Measurements from ENCODE around the gene RNF217.
"Not testable (repeated sequence)": the region's sequence is repeated elsewhere in the genome, so short reads cannot be mapped to it uniquely, and the experiment has no call there.

The RNF217 gene

DNA sequence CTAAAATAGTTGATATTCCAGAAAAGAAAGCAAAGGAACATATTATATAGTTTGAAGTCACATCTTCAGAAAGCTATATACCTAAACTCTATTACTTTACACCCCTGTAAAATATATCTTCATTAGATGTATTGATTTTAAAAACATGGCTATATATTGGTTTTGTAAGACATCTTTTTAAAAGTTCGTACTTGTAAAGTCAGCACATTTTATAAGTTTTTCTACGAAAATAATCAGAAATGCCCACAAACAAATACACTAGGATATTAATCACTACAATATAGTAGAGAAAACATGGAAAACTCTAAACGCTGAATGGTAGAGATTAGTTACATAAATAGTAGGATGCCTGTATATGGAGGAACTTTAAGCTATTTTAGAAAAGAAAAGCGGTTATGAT lies 52.9 kb downstream of the RNF217 start:
- DNase-seq (ENCODE audit: low read depth in 2 of 2) = no peak

DNA sequence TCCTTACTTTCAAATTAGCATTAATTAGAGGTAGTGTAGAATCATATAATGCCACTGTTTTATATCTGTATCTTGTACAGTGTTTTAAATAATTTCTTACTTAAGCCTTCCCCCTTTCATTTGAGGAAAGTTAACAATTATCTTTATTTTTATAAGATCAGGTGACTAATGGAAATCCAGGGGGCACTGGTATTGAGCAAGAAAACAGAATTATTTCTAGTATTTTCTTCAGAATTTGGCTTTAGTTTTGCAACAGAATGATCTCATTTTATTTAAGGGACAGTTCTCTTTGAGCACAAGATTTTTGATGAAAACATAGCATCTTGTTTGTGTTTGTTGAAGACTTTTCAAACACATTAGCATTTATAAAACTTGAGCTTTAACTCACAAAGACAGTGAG lies 55.9 kb downstream of the RNF217 start:
- no peak for DNase-seq (ENCODE audit: low read depth in 2 of 2)

DNA sequence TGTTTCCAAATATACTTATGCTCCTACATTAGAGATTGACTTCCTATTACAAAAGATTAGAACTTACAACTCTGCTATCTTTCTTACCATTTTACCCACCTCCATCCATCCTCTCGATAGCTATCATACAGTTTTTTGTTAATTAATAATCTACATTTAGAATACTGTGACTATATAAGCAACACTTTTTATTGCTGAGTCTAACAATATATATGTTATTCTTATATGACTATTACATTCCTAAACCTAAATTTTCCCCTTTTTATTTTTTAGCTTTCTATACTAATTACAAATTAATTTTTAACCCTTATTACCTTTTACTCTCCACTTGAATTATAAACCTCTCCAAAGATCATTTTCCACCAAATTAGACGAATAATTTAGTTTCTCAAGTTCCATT lies 57.0 kb downstream of the RNF217 start:
- no peak for DNase-seq (ENCODE audit: low read depth in 2 of 2)

DNA sequence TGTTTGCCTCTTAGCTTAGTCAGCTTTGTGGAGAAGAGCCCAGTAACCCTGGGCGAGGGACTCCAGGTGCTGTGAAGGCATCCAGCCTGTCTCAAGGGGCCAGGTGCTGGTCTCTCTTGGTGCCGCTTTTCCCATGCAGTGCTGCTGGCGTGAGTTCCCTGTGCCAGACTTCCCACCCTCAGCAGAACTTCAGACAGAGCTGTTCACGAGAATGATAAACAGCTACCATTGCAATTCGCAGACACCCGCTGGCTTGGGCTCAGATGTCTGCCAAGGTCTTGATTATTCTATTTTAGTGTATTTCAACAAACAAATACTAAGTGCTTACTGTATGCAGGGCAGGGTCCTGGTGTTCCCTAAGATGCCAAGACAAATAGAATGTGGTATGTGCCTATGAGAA lies 57.7 kb downstream of the RNF217 start:
- DNase-seq (ENCODE audit: low read depth in 2 of 2) = no peak

GRCh38 chr6:125020385-125020784 lies 58.1 kb downstream of the RNF217 start:
- DNase-seq (ENCODE audit: low read depth in 2 of 2) = no peak

GRCh38 chr6:125022391-125022989 lies 60.3 kb downstream of the RNF217 start:
- DNase-seq (ENCODE audit: low read depth in 2 of 2) = no peak

- DNase-seq (ENCODE audit: low read depth in 2 of 2) = no peak
These were observed 63.1 kb downstream of the RNF217 start for GRCh38 chr6:125025164-125025854.

GRCh38 chr6:125027287-125027686 lies 65.0 kb downstream of the RNF217 start:
- DNase-seq (ENCODE audit: low read depth in 2 of 2) = no peak

DNA sequence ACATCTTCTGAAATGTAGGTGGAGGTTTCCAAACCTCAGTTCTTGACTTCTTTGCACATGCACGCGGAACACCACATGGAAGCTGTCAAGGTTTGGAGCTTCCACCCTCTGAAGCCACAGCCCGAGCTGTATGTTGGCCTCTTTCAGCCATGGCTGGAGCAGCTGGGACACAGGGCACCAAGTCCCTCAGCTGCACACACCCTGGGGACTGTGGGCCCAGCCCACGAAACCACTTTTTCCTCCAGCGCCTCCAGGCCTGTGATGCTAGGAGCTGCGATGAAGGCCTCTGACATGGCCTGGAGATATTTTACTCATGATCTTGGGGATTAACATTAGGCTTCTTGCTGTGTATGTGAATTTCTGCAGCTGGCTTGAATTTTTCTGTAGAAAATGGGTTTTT lies 68.7 kb downstream of the RNF217 start:
- DNase-seq (ENCODE audit: low read depth in 2 of 2) = no peak

DNA sequence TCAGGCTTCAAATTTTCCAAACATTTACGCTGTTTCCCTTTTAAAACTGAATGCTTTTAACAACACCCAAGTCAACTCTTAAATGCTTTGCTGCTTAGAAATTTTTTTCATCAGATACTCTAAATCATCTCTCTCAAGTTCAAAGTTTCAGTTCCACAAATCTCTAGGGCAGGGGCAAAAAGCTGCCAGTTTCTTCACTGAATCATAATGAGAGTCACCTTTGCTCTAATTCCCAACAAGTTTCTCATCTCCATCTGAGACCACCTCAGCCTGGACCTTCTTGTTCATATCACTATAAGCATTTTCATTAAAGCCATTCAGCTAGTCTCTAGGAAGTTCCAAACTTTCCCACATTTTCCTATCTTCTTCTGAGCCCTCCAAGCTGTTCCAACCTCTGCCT lies 69.1 kb downstream of the RNF217 start:
- no peak for DNase-seq (ENCODE audit: low read depth in 2 of 2)

DNA sequence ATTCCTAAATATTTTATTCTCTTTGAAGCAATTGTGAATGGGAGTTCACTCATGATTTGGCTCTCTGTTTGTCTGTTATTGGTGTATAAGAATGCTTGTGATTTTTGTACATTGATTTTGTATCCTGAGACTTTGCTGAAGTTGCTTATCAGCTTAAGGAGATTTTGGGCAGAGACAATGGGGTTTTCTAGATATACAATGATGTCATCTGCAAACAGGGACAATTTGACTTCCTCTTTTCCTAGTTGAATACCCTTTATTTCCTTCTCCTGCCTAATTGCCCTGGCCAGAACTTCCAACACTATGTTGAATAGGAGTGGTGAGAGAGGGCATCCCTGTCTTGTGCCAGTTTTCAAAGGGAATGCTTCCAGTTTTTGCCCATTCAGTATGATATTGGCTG lies 72.7 kb downstream of the RNF217 start:
- DNase-seq (ENCODE audit: low read depth in 2 of 2) = not testable (repeated sequence)

DNA sequence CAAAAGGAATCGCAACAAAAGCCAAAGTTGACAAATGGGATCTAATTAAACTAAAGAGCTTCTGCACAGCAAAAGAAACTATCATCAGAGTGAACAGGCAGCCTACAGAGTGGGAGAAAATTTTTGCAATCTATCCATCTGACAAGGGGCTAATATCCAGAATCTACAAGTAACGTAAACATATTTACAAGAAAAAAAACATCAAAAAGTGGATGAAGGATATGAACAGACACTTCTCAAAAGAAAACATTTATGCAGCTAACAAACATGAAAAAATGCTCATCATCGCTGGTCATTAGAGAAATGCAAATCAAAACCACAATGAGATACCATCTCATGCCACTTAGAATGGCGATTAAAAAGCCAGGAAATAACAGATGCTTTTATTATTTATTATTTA lies 74.2 kb downstream of the RNF217 start:
- not testable (repeated sequence) for DNase-seq (ENCODE audit: low read depth in 2 of 2)

DNA sequence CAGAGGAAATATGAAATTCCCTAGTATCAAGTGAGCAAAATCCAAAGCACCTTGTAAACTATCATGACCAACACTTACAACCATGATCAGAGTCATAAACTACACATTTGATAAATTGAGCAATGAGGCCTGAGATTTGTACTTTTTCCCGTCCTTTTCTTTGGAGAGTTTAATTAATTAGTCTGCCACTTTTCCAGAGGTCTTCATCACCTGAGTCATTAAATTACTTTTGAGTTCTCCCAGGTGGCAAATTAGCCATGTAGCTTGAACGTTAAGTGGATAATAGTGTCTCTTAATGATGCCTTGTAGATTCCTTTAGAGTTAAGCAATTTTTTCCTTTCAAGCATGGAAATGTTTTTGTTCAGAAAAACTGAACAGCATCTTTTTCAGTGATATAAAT lies 75.6 kb downstream of the RNF217 start:
- no peak for DNase-seq (ENCODE audit: low read depth in 2 of 2)

DNA sequence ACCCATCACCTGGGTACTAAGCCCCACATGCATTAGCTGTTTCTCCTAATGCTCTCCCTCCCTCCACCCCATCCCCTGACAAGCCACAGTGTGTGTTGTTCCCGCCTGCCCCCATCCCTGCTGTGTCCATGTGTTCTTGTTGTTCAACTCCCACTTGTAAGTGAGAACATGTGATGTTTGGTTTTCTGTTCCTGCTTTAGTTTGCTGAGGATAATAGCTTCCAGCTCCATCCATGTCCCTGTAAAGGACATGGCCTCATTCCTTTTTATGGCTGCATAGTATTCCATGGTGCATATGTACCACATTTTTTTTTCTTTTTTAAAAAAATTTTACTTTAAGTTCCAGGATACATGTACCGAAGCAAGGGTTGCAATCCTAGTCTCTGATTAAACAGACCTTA lies 76.7 kb downstream of the RNF217 start:
- DNase-seq (ENCODE audit: low read depth in 2 of 2) = no peak

DNA sequence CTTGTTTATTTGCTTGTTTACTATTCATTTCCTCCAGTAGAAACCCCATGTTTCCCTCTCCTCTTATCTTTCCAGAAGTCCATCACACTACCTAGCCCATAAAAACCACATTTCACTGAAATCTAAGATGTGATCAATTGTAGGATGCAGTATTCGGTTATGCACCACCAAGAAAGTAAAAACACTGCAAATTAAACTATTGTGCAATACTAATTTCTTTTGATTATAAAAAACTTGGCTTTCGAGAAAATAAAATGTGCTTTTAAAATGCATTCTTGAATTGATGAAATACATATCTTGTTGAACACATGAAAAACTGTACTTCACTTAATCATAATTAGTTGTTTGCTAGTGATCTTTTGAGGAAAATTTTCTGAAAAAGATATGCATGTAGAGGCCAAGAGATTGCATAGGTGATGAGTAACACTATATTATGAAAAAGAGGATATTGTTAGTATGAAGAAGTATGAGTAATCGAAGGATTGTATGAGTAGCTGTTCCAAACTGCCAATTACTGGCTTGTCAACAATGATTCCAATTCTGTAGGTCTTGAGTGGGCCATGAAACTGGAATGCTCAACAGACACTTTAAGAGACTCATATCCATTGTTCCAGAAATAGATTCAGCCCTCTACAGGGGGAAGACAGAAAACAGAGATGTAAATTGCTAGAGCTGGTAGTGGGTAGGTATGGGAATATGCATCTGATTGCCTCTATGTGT lies 79.7 kb downstream of the RNF217 start:
- no peak for DNase-seq (ENCODE audit: low read depth in 2 of 2)

DNA sequence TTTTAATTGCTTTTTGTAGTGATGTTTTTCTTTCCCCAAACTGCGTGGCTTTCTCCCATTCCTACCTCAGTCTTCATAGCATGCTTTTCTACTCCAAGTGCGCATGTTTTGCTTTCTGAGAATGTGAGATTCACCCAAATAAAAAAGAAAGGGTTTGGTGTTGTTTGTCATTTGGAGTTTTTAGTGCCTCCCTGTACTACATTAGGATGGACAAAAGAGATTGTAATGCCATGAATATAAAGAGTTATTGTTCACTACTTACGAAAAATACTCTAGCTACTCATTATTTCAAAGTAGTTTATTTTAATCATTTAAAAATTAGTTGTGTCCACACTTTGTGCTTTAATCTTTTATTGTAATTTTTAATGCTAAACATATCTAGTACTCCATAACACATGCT lies 81.8 kb downstream of the RNF217 start:
- DNase-seq (ENCODE audit: low read depth in 2 of 2) = no peak

GRCh38 chr6:125044667-125045066 lies 82.4 kb downstream of the RNF217 start:
- DNase-seq (ENCODE audit: low read depth in 2 of 2) = no peak

GRCh38 chr6:125046107-125046925 lies 84.1 kb downstream of the RNF217 start:
- no peak for DNase-seq (ENCODE audit: low read depth in 2 of 2)

GRCh38 chr6:125048274-125048673 lies 86.0 kb downstream of the RNF217 start:
- DNase-seq (ENCODE audit: low read depth in 2 of 2) = no peak

DNA sequence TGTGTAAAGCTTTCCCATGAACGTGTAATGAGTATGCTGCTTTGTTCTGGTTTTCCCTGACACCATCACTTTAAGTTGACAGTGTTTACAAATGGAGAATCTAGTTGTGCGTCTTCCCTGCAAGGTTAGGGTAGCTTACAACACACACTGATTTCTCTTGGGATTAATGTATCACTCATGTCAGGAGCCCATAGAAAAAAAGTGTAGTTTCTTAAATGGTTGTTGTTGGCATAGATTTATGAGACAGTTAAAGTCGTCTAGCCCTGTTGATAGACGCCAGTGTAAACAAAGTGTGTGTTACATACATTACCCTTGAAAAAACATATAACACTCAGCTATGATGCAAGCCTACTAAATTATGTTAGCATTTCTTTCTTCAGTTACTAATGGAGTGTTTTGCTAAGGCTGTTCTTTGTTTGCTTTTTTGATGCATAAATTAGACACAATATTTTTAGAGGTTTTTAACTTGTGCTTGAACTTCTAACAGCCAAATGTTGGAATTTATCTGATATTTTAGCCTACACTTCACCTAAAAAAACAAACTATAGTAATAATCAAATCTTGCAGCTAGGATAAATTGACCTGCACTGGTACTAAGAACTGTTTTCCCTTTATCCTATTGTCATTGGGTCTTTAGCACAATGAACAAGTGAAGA lies 88.6 kb downstream of the RNF217 start:
- DNase-seq (ENCODE audit: low read depth in 2 of 2) = no peak

DNA sequence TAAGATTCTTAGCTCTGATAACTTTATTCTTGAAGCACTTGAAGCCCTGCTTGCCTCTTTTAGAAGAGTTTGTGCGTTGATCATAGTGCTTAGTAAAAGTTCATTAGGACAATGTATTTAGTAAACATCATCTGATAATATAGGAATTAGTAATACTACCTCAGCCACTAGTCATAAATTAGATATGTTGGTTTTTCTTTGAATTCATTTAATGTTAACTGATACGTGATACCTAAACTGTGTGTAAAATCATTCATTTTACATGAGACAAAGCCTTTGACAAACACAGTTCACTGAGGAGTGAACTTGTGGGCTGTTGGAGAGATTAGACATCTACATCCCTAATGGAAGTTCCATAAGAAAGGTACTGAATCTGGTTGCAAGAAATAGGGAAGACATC lies 91.6 kb downstream of the RNF217 start:
- no peak for DNase-seq (ENCODE audit: low read depth in 2 of 2)

- no peak for DNase-seq (ENCODE audit: low read depth in 2 of 2)
These were observed 92.1 kb downstream of the RNF217 start for GRCh38 chr6:125054331-125054730.

Data from stimulated activated CD8-positive, alpha-beta memory T cell treated with anti-CD3 and anti-CD28 coated beads, Interleukin-7, amount 100 ng/mL, for 1 hour (primary cell).